ENCODE data around the gene PPIA.
"Not testable (repeated sequence)": the region's sequence is repeated elsewhere in the genome, so short reads cannot be mapped to it uniquely, and the experiment has no call there.

PPIA gene

GRCh38 chr7:44764665-44765578 lies 31.6 kb upstream of the PPIA start:
- no peak for FAIRE-seq

DNA sequence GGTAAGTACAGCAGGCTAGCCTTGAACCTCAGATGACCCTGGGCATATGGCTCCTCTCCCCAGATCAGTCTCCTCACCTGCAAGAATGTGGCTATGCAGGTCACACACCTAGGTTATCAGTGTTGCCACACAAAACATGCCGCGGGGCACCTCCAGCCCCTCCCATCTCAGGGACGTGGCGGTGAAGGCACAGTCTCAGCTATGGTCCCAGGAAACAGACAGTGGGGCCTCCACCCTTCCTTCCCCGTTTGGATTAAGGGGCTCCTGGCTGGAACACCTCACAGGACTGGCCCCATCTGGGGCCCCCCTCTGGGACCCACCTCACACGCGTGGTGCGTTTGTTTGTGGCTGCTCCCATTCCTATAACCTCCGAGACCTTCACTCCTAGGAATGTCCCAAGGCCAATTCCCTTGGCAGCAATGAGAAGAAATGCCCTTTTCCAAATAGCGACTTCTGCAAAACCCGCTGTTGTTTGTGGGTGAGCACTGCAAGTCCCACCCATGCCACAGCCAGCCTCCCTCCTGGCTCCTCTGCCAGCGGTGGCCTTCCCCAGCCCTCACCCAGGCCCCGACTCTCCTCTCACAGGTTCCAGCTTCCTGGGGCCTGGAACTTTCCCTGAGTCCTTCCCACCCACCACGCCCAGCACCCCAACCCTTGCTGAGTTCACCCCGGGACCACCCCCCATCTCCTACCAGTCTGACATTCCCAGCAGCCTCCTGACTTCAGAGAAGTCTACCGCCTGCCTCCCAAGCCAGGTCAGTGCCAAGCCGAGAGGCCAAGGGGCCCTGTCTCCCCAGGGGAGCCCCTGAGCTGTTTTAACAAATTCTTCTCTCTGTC lies 30.7 kb upstream of the PPIA start:
- FAIRE-seq = no peak

DNA sequence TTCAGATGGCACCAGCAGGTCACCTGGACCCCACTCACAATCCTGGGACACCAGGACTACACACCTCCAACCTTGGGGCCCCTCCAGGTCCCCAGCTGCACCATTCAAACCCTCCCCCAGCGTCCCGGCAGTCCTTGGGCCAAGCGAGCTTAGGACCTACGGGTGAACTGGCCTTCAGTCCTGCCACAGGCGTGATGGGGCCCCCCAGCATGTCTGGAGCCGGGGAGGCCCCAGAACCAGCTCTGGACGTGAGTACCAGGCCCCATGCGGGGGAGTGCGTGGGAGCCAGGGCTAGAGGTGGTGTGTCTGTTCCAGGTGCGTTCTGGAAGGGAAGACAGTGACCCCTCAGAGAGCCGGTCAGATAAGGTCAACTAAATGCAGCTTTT lies 30.1 kb upstream of the PPIA start:
- no peak for FAIRE-seq

DNA sequence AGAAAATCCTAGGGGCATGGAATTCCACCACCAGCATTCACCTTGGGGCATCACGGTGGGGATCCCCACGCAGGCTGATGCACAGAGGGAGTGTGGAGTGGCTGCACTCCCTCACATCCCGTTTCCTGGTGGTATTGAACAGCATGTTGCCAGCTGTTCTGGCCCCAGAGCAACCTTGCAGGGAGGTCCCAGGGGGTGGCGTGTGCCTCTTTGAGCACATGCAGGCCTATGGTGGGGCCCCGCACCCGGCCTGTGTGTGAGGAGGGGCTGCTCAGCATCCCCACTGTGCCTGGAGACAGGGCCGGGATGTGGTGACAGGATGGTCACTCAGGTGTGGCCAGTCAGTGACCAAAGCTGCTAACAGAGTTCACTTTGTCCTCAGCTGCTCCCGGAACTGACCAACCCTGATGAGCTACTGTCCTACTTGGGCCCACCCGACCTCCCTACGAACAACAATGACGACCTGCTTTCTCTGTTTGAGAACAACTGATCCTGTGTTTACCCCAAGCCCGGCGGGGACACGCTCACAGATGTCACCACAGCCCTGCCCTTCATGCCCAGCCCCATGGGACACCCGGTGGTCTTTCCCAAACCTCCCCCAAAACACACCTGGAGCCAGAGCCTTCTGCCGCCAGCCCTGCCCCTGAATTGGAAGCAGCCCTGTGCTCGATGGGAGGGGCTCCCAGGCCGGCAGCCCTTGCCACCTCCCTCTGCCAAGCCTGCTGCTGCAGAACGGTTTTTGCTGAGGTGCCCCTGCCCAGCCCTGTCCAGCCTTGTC lies 29.2 kb upstream of the PPIA start:
- no peak for FAIRE-seq

DNA sequence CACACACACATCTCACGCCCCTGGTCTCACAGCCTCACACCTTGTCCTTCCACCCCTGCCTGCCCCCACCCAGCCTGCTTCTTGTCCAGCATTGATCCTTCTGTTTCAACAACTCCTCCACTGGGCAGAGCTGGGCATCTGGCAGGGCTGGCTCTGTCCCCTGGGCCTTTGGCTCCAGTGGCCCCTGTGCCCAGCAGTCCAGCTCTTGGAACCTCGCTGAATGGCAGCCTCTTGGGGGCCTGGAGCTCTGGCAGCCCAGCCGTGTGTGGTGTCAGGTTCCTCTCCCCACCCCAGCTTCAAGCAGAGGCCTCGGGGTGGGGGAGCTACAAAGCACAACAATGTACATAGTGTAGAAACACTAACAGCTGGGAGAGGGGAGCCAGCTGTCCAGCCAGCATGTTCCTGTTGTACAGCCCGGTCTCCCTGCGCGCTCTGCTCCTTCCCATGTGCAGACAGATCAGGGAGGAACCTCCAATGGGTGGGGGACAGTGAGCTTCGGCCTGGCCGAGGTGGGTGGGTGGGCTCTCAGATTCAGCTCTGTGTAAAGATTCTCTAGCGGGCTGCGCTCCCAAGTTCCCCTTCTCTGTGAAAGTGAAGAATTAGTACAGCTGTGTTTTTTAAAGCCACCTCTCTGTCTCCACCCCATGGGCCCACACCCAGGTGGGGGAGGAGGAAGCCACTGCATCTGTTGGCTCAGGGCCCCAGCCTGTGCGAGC lies 28.4 kb upstream of the PPIA start:
- no peak for FAIRE-seq

- no peak for FAIRE-seq
These were observed 27.7 kb upstream of the PPIA start for GRCh38 chr7:44768628-44769371.

- FAIRE-seq = no peak
These were observed 27.1 kb upstream of the PPIA start for GRCh38 chr7:44769376-44769775.

DNA sequence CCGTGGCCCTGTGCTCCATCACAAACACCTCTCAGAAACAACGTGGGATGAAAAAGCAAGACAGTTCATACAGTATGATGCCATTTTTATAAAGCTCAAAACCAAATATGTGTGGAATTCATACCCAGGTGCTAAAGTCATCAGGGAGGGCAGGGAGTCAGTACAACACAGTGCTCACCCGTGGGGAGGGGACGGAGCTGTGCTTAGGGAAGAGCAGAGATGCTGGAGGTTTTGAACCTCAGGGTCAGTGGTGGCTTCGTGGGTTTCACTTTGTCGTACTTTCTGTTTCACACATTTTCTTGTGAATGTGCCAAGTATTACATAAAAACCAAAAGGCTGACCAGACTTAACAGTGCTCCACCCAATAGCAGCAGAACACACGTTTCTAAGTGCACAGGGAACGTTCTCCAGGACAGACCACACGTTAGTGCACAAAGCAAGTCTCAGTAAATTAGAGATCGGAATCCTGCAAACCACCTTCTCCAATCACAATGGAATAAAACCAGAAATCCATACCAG lies 26.6 kb upstream of the PPIA start:
- FAIRE-seq = no peak

DNA sequence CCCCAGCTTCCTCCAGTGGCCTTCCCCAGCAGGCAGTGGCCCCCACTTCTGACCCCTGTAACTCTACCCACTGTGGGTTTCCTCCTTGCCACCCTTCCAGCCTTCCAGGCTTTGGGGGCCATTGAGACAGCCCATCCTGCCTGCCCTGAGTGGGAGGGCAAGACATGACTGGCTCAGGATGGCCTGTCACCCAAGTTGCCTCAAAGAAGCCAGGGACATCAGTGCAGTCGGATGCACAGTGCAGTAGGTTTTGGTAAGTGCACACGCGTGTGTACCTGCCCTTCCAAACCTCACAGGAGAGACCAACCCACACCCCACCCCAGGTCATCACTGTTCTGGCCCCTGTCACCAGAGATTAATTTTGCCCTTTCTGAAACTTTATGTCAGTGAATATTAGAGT lies 25.1 kb upstream of the PPIA start:
- no peak for FAIRE-seq

- FAIRE-seq = no peak
These were observed 24.0 kb upstream of the PPIA start for GRCh38 chr7:44772440-44772839.

- FAIRE-seq = no peak
These were observed 23.6 kb upstream of the PPIA start for GRCh38 chr7:44772867-44773266.

DNA sequence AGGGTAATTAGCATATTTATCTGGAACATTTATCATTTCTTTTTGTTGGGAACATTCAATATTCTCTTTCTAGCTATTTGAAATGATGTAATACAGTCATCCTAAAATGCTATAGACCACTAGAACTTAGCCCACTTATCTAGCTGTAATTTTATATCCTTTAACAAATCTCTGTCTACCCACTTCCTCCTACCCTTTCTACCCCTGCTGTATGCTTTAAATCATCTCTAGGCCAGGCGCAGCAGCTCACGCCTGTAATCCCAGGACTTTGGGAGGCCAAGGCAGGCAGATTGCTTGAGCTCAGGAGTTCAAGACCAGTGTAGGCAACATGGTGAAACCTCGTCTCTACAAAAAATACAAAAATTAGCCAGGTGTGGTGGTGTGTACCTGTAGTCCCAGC lies 22.0 kb upstream of the PPIA start:
- FAIRE-seq = not testable (repeated sequence)

DNA sequence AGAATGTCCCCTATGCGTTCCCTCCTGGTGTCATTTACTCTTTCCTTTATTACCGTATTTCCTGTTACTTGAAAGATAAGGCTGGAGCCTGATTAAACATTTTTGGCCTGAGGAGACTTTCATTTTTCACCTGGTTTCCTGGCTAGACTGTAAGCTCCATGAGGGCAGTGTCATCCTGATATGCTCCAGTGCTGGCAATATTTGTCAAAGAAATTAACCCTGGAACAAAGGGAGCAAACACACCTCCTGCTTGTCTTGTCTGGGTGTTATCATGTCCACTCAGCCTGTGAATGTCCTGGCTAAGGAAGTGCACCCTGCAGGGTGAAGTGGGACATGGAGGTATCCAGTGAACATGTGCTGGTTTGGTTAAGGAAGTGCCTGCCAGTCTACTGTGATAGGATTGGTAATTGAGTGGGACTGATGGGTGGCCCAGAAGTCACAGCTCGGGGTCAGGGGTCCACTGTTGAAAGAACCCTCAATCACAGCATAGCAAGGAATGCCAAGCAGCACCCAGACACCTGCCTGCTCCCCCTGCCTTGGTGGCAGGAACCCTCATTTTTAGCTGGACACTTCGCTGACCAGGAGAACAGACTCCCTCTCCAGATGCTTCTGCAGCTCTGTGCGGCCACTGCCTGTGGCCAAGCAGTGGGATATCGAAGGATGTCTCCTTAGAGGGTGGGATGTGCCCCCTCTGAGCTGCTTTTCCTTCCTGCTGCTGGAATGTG lies 20.9 kb upstream of the PPIA start:
- FAIRE-seq = no peak

- FAIRE-seq = no peak
These were observed 20.3 kb upstream of the PPIA start for GRCh38 chr7:44776211-44776610.

GRCh38 chr7:44782460-44782859 lies 14.0 kb upstream of the PPIA start:
- no peak for FAIRE-seq

GRCh38 chr7:44783407-44783806 lies 13.1 kb upstream of the PPIA start:
- no peak for FAIRE-seq

DNA sequence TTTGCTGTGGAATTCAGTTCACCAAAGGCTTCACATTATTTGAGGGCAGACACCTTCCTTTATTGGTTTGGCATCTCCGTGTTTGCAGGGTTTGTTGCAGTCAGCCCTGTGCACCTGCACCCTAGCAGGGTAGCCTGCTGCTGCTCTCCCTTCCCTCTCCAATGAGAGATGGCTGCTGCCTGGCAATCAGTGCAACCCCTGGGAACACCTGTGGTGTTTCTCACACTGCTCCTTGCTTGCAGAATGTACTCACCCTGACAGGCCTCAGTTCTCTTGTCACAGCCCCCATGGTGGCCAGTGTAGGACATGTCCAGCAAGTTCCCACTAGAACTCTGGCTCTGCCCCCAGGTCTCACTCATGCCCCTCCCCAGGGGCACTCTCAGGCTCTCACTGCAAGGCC lies 12.1 kb upstream of the PPIA start:
- FAIRE-seq = no peak

- not testable (repeated sequence) for FAIRE-seq
These were observed 11.3 kb upstream of the PPIA start for GRCh38 chr7:44785218-44785617.

- FAIRE-seq = no peak
These were observed 9.4 kb upstream of the PPIA start for GRCh38 chr7:44787041-44787440.

GRCh38 chr7:44787762-44788161 lies 8.7 kb upstream of the PPIA start:
- FAIRE-seq = no peak

DNA sequence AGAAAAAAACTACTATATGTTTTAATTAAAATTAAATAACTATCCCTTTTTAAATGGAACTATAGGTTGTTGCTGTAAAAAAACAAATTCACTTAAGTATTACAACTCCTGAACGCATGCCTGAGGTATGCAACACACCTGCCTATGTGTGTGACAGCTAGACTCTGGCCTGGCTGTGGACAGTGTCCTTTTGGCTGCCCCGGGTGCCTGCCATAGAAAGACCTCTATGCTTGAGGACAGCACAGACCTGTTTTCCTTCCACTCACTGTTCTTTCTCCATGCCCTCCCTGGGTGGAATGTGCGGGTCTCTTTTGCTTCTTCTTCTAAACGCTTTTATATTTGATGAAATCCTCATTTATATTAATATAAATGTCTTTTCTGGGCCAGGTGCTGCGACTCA lies 6.5 kb upstream of the PPIA start:
- no peak for FAIRE-seq

Measured in endometrium (tissue), 2 donors.